ENCODE measurements around the gene DGKB.

The DGKB gene

DNA sequence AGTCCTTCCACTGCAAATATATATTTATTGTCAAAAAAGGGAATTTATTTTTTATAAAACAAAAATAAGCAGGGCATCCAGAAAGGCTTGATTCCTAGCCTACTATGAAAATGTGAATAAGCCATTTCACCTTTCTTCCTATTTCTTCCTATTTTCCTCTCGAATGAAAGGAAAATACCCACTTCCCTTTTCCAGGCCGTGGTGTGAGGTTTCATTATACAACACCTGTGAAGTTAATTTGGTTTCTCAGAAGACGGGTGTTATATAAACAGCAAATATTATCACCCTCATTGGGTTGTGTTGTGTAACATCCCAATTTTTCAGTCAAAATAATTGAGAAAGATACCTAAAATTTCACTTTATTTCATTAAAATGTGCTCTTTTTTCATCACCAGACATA, 214.3 kb downstream of the DGKB start:
- DNase-seq (ENCODE audit: low read depth in 3 of 3) = no peak

DNA sequence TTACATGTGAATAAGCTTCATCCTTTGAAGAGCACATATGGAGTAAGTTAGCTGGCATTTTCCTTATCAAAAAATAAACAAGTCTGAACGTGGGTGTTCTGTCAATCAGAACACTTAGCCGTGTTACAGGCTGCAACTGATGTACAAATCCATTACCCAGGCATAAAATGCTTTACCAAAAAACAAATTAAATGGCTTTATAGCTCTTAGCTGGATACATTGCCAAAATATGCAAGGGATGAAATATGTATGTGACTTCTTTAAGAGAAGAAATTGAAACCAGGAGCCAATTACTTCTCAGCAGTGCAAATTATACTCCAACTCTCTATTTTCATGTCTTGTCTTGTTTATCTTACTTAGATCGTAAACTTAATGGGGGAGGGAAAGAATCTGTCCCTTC, 214.8 kb downstream of the DGKB start:
- no peak for DNase-seq (ENCODE audit: low read depth in 3 of 3)

DNA sequence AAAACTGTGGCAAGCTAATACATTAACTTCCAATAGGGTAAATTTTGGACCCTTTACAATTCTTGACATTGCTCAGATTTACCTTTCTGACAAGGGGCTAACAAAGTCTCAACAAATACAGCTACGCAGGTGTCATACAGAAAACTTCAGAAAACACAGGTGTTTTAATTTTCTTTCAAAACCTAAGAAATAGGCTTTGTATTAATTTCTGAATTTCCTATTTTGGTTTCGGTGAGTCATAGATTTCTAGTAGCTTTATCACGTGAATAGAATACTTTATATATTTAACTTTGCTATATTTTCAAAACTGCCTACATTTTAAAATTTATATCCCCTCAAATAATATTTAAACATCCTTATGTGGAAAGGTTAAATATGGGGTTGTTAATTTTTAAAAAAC, 215.3 kb downstream of the DGKB start:
- no peak for DNase-seq (ENCODE audit: low read depth in 3 of 3)

GRCh38 chr7:14685167-14685566, 217.4 kb downstream of the DGKB start:
- no peak for DNase-seq (ENCODE audit: low read depth in 3 of 3)

- no peak for DNase-seq (ENCODE audit: low read depth in 3 of 3)
These were observed 219.6 kb downstream of the DGKB start for GRCh38 chr7:14682910-14683465.

DNA sequence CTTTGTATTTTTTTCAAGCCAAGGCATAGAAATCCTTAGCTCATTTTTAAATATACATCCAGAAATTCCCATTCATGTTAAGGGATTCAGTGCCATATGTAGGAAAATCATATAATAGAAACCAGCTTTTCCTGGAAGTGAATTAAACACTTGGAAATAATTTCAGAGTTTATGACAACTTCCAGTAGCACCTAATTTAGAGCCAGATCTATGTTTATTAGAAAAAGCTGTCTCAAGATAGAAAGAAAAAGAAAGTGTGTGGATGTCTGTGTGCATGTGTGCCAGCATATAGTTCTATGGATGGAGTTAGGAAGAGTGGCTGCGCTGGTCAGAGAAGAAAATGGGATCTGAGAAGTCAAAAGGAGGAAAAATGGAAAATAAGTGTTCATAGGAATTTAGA, 225.7 kb downstream of the DGKB start:
- no peak for DNase-seq (ENCODE audit: low read depth in 3 of 3)

DNA sequence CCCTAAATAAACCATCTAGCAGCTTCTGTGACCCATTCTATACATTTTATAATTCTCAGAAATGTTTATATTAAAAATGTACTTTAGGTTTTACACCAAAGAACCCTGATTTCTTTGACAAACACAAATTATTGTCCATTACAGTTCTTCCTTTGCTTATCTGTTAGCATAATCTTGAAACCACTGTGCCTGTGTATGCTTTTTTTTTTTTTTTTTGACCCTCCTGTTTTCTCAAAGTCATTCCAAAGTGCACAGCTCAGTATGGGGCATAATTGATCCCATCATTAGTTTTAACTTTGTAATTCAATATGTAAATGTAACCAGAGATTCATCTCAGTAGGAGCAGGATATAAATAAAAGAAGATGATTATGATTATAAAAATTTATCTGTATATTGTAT, 229.3 kb downstream of the DGKB start:
- DNase-seq (ENCODE audit: low read depth in 3 of 3) = no peak

DNA sequence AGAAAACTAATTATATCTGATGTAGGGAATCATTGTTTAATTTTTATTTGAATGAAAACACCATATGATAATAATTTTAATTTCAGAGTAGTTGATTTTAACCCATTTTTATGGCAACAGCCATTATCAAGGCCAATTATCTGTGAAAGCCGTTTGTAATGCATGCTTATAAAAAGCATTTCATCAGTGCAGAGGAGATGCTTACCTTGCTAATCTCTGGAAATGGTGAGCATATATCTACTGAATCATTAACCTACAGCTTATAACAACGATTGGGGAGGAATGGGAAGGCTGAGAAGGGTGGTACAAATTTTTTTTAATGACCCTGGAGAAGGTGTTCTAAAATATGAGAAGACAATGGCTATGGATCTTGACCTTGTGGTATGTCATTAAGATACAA, 235.6 kb downstream of the DGKB start:
- no peak for DNase-seq (ENCODE audit: low read depth in 3 of 3)

DNA sequence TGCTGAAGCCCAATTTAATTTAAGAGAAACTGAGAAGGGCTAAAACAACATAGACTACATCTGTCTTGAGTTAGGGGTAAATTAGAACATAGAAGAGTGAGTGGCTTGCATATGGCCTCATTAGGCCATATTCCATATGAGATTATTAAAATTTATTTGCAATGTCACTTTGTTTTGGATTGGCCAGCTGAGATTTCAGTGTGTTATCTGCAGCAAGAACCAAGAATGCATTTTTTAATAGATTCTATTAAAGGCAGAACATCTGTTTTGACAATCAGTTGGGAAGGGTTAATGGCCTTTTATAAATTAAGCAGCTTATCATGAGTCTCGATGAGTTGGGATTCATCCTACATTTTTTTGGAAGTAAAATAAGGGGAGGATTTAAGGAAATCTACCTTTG, 236.2 kb downstream of the DGKB start:
- DNase-seq (ENCODE audit: low read depth in 3 of 3) = no peak

- DNase-seq (ENCODE audit: low read depth in 3 of 3) = no peak
These were observed 262.8 kb downstream of the DGKB start for GRCh38 chr7:14639801-14640200.

DNA sequence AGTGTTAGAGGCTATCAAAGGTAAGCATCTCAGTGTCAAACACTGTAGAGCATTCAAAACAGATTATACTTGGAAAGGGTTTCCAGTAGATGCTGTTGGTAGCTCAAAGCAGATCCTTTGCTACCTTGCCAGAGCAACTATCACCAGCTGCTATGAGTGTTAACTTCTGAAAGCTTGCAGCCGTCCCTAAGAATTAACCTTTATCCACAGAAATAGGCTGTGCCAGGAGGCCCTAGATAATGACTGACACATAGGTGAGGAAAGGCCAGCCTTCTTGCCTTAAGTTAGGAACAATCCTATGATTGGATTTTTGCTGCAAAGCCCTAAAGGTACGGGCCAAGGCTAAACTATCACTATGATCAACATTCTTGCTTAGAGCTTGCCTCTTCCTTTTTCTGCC, 263.2 kb downstream of the DGKB start:
- no peak for DNase-seq (ENCODE audit: low read depth in 3 of 3)

GRCh38 chr7:14637968-14638367, 264.6 kb downstream of the DGKB start:
- DNase-seq (ENCODE audit: low read depth in 3 of 3) = no peak

DNA sequence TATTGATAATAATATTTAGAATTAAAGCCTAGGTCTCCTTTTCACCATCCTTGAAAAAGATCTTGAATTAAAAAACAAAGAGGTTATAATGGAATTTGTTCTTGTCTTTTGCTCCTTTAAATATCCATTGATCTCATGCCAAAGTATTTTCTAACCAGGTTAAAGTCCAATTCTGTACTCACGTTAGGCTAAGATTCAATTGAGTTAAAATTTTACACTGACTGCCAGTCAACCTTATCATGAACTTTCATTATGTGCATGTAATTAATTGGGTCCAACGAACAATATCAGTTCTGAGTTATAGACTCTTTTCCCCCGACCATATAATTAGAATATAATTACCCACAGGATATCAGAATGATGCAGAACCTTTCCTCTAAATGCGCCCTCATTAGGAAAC, 266.6 kb downstream of the DGKB start:
- DNase-seq (ENCODE audit: low read depth in 3 of 3) = no peak

GRCh38 chr7:14630048-14630447, 272.5 kb downstream of the DGKB start:
- no peak for DNase-seq (ENCODE audit: low read depth in 3 of 3)

- DNase-seq (ENCODE audit: low read depth in 3 of 3) = no peak
These were observed 274.0 kb downstream of the DGKB start for GRCh38 chr7:14628516-14628915.

DNA sequence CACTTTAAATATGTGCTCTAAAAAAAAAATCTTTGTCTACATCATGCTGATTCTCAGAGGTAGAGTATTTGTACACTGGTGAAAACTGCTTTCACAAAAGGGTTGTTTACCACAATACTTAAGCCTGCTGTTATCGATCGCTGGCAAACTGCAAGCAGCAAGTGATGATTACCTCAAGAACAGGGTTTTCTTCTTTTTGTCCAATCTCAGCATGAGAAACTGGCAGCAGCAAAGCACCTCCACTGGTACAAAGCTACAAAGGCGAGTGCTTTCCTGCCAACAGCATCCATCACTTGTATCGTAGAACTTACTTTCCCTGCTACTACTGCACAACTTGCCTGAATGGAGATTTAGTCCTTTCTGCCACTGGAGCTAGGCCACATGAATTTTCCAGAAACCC, 276.5 kb downstream of the DGKB start:
- no peak for DNase-seq (ENCODE audit: low read depth in 3 of 3)

GRCh38 chr7:14622559-14622958, 280.0 kb downstream of the DGKB start:
- no peak for DNase-seq (ENCODE audit: low read depth in 3 of 3)

DNA sequence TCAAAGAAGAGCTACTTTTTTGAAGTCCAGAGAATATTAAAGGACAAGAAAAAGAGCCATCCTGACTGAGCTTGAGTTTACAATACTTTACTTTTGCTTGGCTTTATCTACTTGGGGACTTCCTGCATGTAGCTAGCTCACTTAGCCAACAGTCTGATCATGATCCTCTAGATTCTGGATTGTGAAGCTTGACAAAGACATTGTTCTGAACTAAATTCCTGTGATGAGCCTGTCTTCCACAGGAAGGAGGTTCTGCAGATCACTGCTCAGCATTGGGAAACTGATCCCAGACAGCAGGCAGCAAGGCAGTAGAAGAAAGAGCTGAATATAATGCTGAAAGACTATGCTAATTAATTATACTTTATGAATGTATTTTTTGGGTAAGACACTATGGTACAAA, 296.4 kb downstream of the DGKB start:
- no peak for DNase-seq (ENCODE audit: low read depth in 3 of 3)

- DNase-seq (ENCODE audit: low read depth in 3 of 3) = no peak
These were observed 297.9 kb downstream of the DGKB start for GRCh38 chr7:14604606-14605005.

DNA sequence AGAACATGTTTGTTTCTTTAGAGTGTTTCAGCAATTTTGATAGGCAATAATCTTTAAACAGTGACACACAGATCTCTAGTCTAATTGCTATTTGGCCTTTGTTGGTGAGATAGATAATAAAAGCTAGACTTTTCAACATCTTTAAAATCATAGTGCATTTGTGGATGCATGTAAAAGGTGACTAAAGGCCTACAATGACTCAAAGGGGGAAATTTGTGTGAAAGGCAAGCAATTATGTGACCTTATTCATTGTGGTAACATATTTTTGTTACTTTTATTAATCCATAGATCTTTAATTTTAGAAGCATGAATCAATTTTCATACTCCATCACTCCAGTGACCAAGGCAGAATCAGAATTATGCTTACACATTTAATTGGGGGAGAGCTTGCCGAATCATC, 299.7 kb downstream of the DGKB start:
- DNase-seq (ENCODE audit: low read depth in 3 of 3) = no peak

GRCh38 chr7:14600766-14601367, 301.7 kb downstream of the DGKB start:
- no peak for DNase-seq (ENCODE audit: low read depth in 3 of 3)

DNA sequence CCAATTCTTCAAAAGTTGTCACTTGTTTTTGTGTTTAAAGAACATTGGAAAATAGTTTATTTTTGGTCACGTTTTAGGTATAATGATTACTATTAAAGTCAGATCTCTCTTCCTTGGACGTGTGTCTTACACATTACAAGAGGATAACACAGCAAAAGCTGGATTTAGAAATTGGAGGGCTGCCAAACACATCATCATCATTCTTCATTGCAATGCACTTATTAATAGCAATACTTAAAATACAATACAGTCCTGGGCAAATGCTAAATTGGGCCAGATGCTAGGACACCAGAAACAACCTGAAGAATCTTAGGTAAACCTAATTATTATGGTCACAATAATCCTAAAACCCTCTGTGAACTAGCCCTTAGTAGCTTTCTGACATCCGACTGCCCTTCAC, 303.6 kb downstream of the DGKB start:
- no peak for DNase-seq (ENCODE audit: low read depth in 3 of 3)

DNA sequence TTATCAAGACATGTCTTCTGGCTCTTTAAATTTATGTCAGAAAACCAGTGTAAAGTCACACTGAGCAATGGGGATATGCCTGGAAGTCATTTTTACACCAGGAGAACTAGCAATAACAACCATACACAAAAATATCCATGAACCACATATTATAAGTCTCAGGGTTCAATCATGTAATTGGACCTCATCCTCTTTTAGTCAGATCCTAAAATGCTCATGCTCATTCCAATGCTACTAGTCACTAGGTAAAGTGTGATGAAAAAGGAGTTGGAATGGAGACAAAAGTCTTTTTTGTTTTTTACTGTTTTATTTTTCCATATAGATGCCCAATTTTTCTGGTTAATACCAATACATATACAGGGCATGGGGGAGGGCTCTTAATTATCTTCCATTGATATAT, 306.1 kb downstream of the DGKB start:
- DNase-seq (ENCODE audit: low read depth in 3 of 3) = no peak

DNA sequence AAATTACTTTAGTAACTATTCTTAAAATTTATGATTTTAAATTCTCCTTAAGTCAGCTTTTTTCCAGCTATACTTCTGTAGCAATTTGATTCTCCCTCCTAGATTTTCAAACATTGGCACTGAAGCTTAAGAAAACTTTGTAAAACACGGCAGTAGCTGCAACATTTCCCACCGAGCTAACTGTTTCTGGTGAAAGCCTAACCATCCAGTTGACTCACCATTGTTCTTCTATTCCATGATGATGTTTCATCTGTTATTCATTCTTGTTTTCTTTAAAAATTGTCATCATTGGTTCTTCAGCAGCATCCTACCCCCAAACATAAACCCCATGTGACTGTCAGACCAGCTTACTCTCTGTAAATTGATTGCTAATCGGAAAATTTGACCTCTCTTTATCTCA, 312.3 kb downstream of the DGKB start:
- no peak for DNase-seq (ENCODE audit: low read depth in 3 of 3)

Measured in stimulated activated CD4-positive, alpha-beta T cell treated with anti-CD3 and anti-CD28 coated beads, TNF-alpha, amount 100 ng/mL, for 48 hours (primary cell).